ENCODE data around the gene SLC38A10.
"Not testable (repeated sequence)": the region's sequence is repeated elsewhere in the genome, so short reads cannot be mapped to it uniquely, and the experiment has no call there.

The SLC38A10 gene

DNA sequence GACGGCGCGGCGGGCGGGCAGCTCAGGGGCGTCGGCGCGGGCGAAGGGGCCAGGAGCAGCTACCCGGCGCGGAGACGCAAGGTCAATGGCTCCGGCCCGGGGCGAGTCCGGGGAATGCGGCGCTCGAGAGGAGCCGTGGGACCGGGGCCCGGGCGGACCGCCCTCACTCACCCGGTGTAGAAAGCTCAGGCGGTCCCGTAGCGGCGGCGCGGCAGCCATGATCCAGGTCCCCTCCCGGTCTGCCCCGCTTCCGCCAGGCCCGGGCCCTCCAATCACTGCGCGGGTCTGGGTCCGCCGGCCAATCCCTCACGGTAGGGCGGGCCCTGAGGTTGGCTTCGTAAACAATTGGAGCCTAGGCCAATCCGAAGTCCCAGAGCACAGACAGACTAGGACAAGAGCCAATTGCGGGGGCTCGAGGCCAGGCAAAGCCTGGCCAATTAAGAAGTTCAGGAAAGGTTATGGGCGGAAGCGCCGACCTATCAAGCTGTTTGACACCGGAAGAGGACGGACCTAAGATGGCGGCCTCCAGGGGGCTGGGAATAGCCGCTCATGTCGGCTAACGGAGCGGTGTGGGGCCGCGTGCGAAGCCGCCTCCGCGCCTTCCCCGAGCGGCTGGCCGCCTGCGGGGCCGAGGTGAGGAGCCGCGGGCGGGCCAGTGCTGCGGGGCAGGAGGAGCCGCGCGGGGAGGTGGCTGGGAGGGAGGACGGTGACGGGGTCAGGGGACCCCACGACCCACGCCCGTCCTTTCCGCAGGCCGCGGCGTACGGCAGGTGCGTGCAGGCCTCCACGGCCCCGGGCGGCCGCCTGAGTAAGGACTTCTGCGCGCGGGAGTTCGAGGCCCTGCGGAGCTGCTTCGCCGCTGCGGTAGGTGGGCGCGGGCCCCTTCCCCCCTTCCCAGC is 56.0 kb downstream of the SLC38A10 start, which contains the start of the genes NDUFAF8 and TEPSIN:
TSS of gene NDUFAF8 (plus strand) at position 504 of the 899 bp plus-strand sequence. CDS start at position 550, 46 bp downstream.
TSS of gene TEPSIN (minus strand) at position 241 of the 899 bp plus-strand sequence. CDS start at position 219, 22 bp downstream.
- peak; percentile 99 for DNase-seq

DNA sequence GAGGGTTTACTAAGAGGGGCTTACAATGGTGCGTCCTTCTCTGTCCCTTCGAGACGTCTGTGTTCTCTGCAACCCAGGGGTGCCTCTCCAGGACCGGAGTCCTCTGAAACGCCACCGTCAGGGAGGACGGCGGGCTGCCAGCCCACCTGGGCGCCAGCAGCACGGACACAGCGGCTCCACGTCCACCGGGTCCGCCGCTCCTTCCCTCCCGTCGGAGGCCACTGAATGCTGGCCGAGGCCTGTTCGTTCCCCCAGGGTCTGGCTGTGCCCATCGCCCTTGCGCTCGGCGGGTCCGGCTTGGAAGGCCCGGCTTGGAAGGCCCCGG is 56.7 kb downstream of the SLC38A10 start:
- DNase-seq: no peak

DNA sequence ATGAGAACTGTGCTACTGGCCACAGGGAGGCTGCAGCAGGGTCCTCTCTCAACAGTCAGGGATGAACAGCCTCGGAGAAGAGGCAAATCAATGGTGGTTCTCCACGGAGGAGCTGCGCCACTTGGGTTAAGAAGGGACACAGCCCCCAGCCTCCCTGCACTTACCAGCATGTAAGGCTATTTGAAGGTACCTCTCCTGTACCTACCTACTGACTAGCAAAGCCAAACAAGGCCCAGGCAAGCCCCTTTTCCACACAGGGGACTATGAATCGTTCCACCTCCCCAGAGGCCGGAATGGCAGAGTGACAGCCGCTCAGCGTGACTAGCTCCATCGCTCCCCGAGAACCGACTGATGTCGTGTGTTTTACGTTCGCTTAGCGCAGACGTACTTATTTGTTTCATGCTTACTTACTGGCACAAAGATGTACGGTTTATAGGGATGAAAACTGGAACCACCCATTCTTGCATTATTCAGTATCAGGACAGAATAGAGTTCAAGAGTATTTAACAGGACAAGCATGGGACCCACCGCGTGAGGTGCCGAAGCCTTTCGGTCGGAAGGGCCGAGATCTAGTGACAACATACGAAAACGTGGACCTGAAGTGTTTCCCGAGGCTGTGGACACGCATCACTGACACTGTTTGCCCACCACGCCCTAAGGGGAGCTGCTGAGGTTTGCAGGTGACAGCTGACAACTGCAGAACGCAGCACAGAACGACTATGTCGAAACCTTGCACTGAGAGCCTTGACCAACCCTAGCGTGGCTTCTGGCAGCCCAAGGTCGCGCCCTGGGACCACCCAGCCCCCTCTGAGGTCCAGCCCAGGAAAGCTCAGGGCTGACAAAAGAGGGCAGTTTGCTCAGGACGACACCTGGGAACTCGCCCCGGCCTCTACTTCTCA is 57.3 kb downstream of the SLC38A10 start:
- no peak for DNase-seq

DNA sequence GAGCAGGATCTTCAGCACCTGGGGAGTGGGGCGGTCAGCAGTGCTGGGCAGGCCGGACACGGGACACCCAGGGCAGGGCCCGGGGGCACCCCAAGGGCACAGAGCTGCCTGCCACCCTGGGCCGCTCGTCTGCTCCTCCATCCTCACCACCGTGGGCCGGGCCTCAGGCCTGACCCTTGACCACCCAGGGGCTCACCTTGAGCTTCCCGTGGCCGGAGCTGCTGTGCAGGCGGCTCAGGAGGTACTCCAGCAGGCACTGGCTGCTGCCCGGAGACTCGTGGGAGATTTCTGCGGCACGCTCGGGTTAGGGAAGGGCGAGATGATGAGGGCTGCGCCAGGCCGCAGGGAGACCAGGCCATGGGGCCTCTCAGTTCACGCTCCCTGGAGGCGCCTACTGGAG is 58.3 kb downstream of the SLC38A10 start:
- no peak for DNase-seq

DNA sequence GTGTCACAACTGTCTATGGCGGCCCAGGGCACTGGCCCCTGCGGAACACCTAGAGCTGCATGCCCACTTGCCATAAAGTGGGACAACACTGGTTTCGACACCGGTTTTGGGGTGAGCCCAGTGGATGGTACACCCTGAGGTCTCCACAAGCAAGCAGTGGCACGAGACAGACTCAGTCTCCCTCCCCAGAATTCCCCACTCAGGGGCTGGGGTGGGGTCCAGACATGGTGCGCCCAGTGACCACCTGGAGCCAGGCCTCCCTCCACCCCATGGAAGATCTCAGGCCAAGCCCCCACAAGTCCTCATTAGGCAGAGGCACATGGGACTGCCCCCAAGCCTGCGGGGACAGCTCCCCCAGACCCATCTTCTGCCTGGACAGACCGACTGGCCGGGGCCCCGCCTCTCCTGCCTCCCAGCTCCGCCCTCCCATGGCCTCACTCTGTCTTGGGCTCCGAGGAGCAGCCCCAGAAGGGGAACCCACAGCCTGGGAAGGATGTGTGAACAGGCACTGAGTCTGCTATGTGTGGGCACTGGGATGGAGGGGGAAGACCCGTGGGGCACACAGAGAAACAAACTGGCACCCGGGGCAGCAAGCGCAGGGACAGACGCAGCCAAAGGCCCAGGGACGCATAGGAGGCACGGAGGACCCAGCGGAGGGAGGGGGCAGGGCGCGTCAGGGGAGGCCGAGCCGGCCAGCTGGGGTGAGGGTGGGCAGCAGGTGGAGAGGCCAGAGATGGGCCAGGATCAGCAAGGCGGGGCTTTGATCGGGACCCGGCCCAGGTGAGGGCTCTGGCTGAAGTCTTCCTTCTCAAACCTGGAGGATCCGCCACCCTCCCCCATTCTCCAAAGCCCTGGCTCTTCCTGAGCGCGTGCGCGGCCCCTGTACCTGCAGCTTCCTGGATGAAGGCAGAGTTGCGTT is 59.0 kb downstream of the SLC38A10 start:
- DNase-seq: no peak

DNA sequence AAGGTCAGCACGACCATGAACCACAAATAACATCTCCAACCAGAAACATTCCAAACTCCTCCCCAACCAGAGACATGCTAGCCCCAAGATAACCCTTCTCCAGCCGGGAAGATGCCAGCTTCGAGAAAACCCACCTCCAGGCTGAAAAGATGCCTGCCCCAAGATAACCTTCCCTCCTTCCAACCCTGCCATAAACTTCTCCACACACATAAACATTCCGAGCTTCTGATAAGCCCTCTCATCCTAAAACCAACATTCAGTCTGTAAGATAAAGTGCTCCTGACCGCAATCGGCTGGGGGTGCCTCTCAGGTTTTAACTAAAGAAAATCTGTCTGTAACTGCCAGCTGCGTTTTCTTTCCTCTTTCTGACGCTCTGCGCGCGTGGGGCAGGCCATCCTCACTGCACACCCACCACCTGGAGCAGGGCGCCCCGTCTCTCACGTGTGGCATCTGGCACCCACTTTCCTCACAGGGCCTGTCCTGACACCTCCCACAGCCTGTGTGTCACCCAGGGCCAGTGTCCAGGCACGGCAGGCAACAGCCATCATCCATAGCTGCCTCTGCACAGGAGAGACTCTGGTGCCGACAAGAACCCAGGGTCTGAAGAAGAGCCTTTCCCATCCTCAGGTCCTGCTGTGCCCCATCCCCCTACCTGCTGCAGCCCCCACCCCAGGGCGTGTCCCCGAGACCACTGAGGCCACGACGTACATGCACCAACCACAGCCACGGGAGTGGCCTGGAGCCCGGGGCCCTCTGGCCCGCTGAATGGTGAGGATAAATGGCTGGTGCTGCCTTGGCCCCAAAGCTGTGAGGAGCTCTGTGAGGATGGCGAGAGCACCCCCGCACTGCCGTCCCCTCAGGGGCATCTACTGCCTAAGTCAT is 59.9 kb downstream of the SLC38A10 start:
- DNase-seq: no peak

DNA sequence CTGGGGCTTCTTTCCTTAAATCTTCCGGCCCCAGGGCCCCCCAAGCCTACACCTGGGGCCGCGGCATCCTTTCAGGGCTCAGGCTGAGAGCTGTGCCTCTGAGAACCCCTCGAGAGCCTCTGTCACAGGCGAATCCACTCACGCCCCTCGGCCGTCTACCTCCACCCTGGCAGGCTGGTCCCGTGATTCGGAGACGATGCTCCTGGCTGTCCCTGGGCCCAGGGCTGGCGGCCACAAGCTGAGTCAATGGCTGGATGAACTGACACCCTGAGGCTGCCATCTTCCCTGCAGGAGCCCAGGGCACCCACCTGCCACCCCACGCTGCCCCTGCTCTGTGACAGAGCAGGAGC is 60.6 kb downstream of the SLC38A10 start:
- no peak for DNase-seq

DNA sequence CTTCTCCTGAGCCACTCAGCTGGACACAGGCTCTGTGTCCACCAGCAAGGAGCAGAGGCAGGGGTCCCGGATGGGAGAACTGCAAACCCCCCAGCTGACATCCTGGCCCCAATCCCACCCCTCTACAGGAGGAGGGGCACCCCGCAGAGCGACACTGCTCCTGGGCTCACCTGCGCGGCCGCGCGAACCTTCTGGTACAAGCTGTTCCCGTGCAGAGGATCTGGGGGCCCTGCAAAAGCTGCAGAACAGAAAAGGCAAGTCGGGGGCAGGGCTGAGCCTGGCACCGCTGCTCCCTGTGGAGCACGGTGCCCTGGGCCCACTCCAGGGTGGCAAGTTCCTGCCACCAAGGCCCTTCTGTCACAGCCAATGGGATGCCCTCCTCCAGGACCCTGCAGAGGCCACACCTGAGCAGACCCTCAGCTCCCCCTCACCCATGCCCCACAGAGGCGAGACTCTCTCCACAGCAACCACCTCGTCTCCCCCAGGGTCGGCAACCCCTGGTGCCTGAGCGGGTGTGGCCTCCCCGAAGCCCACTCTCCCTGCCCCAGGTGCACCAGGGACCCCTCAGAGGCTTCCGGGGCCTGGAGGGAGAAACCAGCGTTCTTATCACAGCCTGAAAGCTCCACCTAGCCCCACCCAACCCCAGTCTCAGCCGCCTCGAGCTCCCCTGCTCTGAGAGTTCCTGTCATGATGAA is 61.1 kb downstream of the SLC38A10 start:
- DNase-seq: no peak

DNA sequence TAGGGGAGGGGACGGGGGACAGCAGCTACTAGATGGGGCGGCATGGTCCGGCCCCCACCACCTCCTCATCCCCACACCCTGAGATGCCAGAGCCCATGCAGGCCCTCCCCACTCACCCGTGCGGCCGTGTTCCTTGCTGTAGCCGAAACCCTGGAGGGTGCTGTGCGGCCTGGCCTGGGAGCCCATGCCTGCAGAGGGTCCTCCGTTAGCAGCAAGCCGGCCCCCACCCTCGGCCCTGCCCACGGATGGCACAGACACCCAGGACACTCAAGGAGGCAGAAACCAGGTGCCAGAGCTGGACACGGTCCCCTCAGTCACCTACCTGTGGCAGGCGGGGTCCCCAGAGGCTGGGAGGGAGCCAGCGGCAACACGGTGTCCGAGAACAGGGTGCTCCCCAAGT is 61.8 kb downstream of the SLC38A10 start:
- no peak for DNase-seq

DNA sequence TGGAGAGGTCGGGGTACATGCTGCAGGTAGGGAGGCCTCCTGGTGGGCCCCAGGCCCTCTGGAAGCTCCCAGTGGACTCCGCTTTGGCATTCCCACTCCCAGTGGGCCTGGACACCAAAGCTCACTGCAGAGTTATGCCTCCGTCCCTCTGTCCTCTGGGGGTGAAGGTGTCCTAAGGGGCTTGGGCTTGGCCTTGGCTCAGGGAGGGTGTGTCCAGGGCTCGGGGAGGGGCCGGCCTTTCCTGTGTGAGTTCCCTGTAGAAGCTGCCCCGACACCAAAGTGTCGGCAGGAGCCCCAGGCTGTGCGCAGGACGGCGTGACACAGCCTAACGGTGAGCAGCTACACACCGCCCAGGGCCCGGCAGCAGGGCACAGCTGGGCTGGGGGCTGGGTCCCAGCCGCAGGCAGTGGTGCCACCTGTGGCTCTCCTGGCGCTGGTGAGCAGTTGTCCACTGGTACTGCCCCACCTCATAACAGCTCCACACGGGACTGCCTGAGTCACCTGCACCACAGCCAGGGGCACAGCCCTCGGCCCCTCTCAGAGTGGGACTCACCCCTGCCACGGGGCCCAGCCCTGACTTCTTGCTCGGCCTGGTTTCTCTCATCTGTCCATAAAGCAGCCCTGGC is 62.4 kb downstream of the SLC38A10 start:
- no peak for DNase-seq

DNA sequence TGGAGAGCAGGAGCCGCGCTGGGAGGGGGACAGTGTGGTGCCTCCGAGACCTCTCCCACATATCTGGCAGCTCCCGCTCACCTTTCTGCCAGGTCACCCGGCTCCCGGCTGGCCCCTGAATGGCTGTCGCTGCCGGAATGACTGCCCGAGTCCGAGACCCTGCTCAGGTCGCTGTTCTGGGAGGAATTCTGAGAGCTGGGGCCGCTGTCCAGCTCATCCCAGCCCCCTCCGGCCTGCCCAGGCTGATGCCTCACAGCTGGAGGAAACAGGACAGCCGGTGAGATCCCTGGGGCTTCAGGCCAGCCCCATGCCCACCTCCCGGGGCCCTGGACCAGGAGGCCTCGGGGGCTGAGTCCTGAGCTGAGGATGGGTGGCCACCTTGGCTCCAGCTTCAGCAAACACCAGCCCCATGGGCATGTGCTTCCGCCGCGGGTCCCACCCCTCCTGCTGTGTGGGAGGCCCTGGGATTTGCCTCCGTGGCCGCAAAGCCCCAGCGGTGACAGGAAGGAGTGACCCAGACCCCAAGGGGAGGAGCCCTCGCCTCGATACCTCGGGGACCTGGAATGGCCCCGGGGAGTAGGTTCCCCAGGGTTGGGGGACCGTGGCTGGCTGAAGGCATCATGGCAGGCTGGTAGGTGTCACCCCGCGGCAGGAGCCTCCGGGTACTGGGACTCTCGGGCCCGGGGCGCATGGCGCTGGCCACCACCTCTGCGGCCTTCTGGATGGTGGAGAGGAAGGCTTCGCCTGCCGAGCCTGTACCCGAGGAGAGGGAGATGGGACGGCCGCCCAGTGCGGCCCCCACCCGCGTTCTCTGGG is 63.1 kb downstream of the SLC38A10 start:
- DNase-seq: no peak

DNA sequence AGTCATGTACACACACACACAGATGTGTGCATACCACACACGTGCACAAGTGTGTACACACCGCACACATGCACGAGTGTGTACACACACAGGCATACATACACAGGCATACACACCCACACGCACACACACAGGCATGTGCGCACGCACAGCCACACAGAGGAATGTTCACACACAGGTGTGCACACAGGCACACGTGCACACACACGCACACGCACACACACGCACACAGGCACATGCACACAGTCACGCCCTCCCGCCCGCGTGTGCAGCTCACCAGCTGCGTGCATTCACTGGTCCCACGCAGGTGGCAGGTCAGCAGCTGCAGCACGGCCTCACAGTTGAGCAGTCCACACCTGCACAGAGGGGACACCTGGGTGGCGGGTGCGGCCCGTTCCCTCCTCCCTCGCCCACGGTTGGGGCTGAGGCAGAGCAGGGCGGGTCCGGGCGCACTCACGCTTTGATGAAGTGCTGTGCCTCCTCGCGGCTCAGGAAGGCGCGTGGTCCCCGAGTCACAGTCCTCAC is 63.9 kb downstream of the SLC38A10 start:
- DNase-seq: no peak

DNA sequence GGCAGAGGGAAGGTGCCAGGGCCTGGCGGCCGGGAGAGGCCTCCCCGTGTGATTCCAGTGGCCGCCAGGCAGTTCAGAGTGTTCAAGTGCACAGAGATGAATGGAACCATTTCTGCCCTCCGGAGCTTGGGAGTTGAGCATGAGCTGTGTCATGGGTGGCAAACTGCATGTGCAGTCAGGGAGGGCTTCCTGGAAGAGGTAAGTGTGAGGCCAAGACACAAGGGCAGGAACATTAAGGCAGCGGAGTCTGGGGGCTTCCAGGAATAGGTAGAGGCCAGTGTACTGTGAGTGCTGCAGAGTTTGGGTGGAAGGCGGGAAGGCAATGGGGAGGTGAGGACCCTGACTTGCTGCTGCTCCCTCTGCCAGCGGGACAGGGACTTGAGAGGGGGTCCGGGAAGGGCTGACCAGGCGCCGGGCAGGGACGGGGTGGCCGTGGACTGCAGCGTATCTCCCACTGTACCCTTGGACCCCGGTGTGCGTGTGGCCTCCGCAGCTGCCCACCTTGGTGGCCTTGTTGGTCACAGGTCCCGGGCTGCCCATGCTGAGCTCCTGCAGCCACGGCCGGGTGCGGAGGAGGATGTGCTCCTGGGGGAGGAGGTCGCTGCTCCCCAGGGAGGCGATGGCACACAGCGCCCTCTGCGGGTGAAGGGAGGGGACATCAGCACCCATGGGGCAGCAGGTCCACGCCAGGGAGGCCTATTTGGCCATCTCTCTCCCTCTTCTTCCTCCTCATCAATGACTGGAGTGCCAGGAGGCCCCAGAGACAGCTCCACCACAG is 64.9 kb downstream of the SLC38A10 start:
- DNase-seq: no peak

DNA sequence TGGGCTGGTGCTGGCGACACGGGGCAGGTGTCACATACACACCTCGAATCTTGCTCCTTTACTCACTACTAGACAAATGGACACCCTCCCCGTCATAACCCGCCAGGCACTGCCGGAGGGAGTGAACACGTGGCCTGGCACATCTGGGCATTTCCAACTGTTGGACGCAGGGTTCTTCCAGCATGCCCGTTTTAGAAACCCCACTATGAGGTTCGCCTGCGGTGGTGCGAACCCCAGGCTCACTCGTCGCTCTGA is 65.5 kb downstream of the SLC38A10 start:
- DNase-seq: no peak

DNA sequence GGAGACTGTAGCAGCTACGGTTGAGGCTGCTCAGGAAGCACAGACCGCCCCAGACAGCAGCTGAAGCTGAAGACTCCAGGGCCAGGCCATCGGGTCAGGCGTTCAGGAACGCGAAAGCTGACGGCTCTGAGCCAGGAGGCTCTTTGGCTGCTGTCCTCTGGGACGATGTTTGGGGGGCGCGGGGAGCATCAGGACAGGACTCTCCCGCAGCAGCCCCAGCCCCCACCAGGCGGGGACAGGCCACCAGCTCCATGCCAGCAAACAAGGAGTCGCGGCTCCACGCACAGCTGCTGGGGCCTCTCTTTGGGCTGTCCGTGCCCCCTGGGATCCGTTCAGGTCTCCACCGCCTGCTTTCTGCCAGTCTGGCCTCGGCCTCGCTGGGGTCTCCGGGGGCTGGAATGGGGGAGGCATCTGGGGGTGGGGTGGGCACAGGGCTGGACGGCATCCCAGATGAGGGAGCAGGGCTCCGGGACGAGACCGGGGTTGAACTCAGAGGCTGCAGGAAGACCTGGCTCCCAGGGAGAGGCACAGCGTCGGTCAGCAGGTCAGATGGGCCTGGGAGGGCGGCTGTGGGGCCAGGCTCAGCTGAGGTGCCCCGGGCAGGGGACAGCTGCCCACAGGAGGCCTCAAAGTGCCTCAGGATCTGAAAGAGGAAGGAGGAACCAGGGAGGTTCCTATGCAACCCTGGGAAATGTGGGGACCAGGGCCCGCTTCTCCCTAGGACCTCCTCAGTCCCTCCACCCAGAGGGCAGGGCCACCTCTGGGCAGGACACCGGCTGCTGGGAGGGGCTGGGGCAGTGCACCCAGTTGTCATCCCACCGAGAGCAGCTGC is 66.1 kb downstream of the SLC38A10 start:
- no peak for DNase-seq

DNA sequence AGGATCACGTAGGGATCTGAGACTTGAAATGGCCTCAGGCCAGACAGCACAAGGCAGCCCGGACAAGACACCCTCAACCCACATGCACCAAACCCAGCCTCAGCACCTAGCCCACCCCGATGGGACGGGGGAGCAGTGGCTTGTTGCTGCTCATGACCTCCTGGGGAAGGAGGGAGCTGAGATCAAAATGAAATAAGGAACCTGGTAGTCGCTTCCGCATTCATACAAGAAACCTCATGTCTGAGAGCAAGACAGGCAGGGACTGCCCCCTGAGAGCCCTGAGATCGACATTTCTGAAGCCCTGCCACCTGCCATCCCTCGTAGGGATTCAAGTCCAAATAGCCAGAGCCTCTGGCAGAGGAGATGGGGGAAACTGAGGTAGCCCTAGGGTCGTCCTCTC is 66.7 kb downstream of the SLC38A10 start:
- DNase-seq: no peak

DNA sequence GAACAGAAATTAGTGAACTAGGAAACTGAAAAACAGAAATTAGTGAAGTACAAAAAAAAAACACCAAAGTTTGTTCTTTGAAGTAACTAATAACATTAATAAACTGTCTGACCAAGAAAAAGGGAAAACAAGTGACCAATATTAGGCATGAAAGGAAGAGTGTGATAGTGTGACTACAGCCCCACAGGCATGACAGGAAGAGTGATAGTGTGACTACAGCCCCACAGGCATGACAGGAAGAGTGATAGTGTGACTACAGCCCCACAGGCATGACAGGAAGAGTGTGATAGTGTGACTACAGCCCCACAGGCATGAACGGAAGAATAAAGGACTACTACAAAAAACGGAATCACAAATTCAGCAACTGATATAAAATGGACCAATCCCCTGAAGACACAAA is 67.5 kb downstream of the SLC38A10 start:
- not testable (repeated sequence) for DNase-seq

DNA sequence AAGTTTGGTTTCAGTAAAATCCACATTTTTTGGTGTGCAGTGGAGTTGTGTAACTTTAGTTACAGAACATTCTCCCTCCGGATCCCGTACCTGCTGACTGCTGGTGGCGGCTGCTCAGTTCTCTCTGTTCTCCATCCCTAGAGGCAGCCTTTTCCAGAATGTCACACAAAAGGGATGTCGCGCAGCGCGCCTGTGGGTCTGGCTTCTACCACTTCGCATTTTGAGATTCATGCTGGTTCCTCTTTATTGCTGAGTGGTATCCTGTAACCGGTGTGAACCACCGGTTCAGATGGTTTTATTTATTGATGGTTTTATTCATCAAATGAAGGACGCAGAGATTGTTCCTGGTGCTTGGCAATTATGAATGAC is 71.4 kb downstream of the SLC38A10 start:
- peak; percentile 43 for DNase-seq

All from COR-L47 (cell line).